ENCODE results near the gene DDC. TPM values are rescaled to one million over a fixed set of nuclear protein-coding genes. Genes with fewer than 3 reads are reported as not detected.

DDC gene
- total RNA-seq, 2 donors from 2014 or later = not detected

GRCh38 chr7:50431722-50432305 is 133.4 kb downstream of the DDC start:
- no peak overlapping the region for H3K27ac Mint-ChIP-seq
- H3K4me1 Mint-ChIP-seq = no peaks in the 10 kb centered on the region
- no peaks in the 10 kb centered on the region for H3K27me3 Mint-ChIP-seq
- H3K9me3 Mint-ChIP-seq = no peaks in the 10 kb centered on the region
- ATAC-seq (replicated peaks) = no peak
- H3K36me3 Mint-ChIP-seq (ENCODE audit: low read depth) = peaks cover 2% of the 10 kb centered on the region
- H3K4me3 Mint-ChIP-seq = no peak overlapping the region

- Mint-ChIP-seq H3K27ac (no peak overlapping the region), H3K4me3 (no peak overlapping the region), H3K36me3 (ENCODE audit: low read depth) (no peaks in the 10 kb centered on the region), H3K27me3 (no peaks in the 10 kb centered on the region), H3K9me3 (no peaks in the 10 kb centered on the region), H3K4me1 (no peaks in the 10 kb centered on the region)
- no peak for ATAC-seq (replicated peaks)
Measured at GRCh38 chr7:50431316-50431715, 133.9 kb downstream of the DDC start.

GRCh38 chr7:50428911-50429310 is 136.3 kb downstream of the DDC start:
- H3K9me3 Mint-ChIP-seq = no peaks in the 10 kb centered on the region
- no peaks in the 10 kb centered on the region for H3K36me3 Mint-ChIP-seq (ENCODE audit: low read depth)
- no peaks in the 10 kb centered on the region for H3K27me3 Mint-ChIP-seq
- no peak for ATAC-seq (replicated peaks)
- no peak overlapping the region for H3K4me3 Mint-ChIP-seq
- H3K4me1 Mint-ChIP-seq = no peaks in the 10 kb centered on the region
- H3K27ac Mint-ChIP-seq = no peak overlapping the region

GRCh38 chr7:50427518-50427917 is 137.7 kb downstream of the DDC start:
- ATAC-seq (replicated peaks) = no peak
- Mint-ChIP-seq H3K4me1 (no peaks in the 10 kb centered on the region), H3K4me3 (no peak overlapping the region), H3K36me3 (ENCODE audit: low read depth) (no peaks in the 10 kb centered on the region), H3K27me3 (no peaks in the 10 kb centered on the region), H3K27ac (no peak overlapping the region), H3K9me3 (no peaks in the 10 kb centered on the region)

- ATAC-seq (replicated peaks) = no peak
- Mint-ChIP-seq H3K9me3 (no peaks in the 10 kb centered on the region), H3K4me3 (no peak overlapping the region), H3K27me3 (no peaks in the 10 kb centered on the region), H3K27ac (no peak overlapping the region), H3K36me3 (ENCODE audit: low read depth) (no peaks in the 10 kb centered on the region), H3K4me1 (no peaks in the 10 kb centered on the region)
Measured at GRCh38 chr7:50426280-50427045, 138.7 kb downstream of the DDC start.

- no peaks in the 10 kb centered on the region for H3K9me3 Mint-ChIP-seq
- H3K27ac Mint-ChIP-seq = no peak overlapping the region
- no peak for ATAC-seq (replicated peaks)
- H3K27me3 Mint-ChIP-seq = no peaks in the 10 kb centered on the region
- H3K4me3 Mint-ChIP-seq = no peak overlapping the region
- H3K36me3 Mint-ChIP-seq (ENCODE audit: low read depth) = no peaks in the 10 kb centered on the region
- H3K4me1 Mint-ChIP-seq = no peaks in the 10 kb centered on the region
Measured at GRCh38 chr7:50425318-50425717, 139.9 kb downstream of the DDC start.

- Mint-ChIP-seq H3K36me3 (ENCODE audit: low read depth) (no peaks in the 10 kb centered on the region), H3K9me3 (no peaks in the 10 kb centered on the region), H3K4me3 (no peak overlapping the region), H3K27me3 (no peaks in the 10 kb centered on the region), H3K27ac (no peak overlapping the region), H3K4me1 (no peaks in the 10 kb centered on the region)
- ATAC-seq (replicated peaks) = no peak
Measured at GRCh38 chr7:50423860-50424259, 141.3 kb downstream of the DDC start.

GRCh38 chr7:50422858-50423257 is 142.3 kb downstream of the DDC start:
- Mint-ChIP-seq H3K27ac (no peak overlapping the region), H3K4me1 (no peaks in the 10 kb centered on the region), H3K4me3 (no peak overlapping the region), H3K9me3 (no peaks in the 10 kb centered on the region), H3K36me3 (ENCODE audit: low read depth) (no peaks in the 10 kb centered on the region), H3K27me3 (no peaks in the 10 kb centered on the region)
- no peak for ATAC-seq (replicated peaks)

GRCh38 chr7:50421043-50421442 is 144.2 kb downstream of the DDC start:
- H3K36me3 Mint-ChIP-seq (ENCODE audit: low read depth) = no peaks in the 10 kb centered on the region
- no peak overlapping the region for H3K27ac Mint-ChIP-seq
- no peak overlapping the region for H3K4me3 Mint-ChIP-seq
- no peak for ATAC-seq (replicated peaks)
- no peaks in the 10 kb centered on the region for H3K27me3 Mint-ChIP-seq
- no peaks in the 10 kb centered on the region for H3K4me1 Mint-ChIP-seq
- H3K9me3 Mint-ChIP-seq = no peaks in the 10 kb centered on the region

GRCh38 chr7:50418526-50419290 is 146.5 kb downstream of the DDC start:
- Mint-ChIP-seq H3K4me3 (no peak overlapping the region), H3K9me3 (no peaks in the 10 kb centered on the region), H3K4me1 (no peaks in the 10 kb centered on the region), H3K27ac (no peak overlapping the region), H3K36me3 (ENCODE audit: low read depth) (no peaks in the 10 kb centered on the region), H3K27me3 (no peaks in the 10 kb centered on the region)
- ATAC-seq (replicated peaks) = no peak

GRCh38 chr7:50418086-50418515 is 147.1 kb downstream of the DDC start:
- ATAC-seq (replicated peaks) = peak; percentile 99
- Mint-ChIP-seq H3K4me3 (no peak overlapping the region), H3K36me3 (ENCODE audit: low read depth) (no peaks in the 10 kb centered on the region), H3K4me1 (no peaks in the 10 kb centered on the region), H3K9me3 (no peaks in the 10 kb centered on the region), H3K27ac (no peak overlapping the region), H3K27me3 (no peaks in the 10 kb centered on the region)

- no peak for ATAC-seq (replicated peaks)
- no peaks in the 10 kb centered on the region for H3K27me3 Mint-ChIP-seq
- peaks cover 6% of the 10 kb centered on the region for H3K4me1 Mint-ChIP-seq
- H3K4me3 Mint-ChIP-seq = peak overlapping the region; percentile 49
- no peaks in the 10 kb centered on the region for H3K9me3 Mint-ChIP-seq
- H3K36me3 Mint-ChIP-seq (ENCODE audit: low read depth) = no peaks in the 10 kb centered on the region
- peak overlapping the region; percentile 5 for H3K27ac Mint-ChIP-seq
Measured at GRCh38 chr7:50416527-50417182, 148.6 kb downstream of the DDC start.

- Mint-ChIP-seq H3K27ac (peak overlapping the region; percentile 5), H3K9me3 (no peaks in the 10 kb centered on the region), H3K27me3 (no peaks in the 10 kb centered on the region), H3K36me3 (ENCODE audit: low read depth) (no peaks in the 10 kb centered on the region), H3K4me3 (peak overlapping the region; percentile 49), H3K4me1 (peaks cover 6% of the 10 kb centered on the region)
- peak; percentile 20 for ATAC-seq (replicated peaks)
Measured at GRCh38 chr7:50415844-50416364, 149.3 kb downstream of the DDC start.

GRCh38 chr7:50413561-50413960 is 151.6 kb downstream of the DDC start:
- Mint-ChIP-seq H3K27me3 (no peaks in the 10 kb centered on the region), H3K4me1 (peaks cover 15% of the 10 kb centered on the region), H3K9me3 (no peaks in the 10 kb centered on the region), H3K36me3 (ENCODE audit: low read depth) (no peaks in the 10 kb centered on the region), H3K4me3 (no peak overlapping the region), H3K27ac (no peak overlapping the region)
- no peak for ATAC-seq (replicated peaks)

Measured in activated T-helper 17 cell treated with anti-CD3 and anti-CD28 coated beads, Interleukin-2, amount 50 U/mL, for 72 hours (primary cell).